Skin of body (tissue), 2 donors: ENCODE results near the gene ADD1. TPM values are rescaled to one million over a fixed set of nuclear protein-coding genes. Genes with fewer than 3 reads are reported as not detected.
"Not testable (repeated sequence)": the region's sequence is repeated elsewhere in the genome, so short reads cannot be mapped to it uniquely, and the experiment has no call there.

Source experiments
- DNase-seq: peaks from one replicate; lab custom pipeline; 2025; lab: John Stamatoyannopoulos, UW
- total RNA-seq: library from RNA; depleted of rRNA; stranded (reverse); fragments of >200 nt; gene quantifications from one replicate; pipeline ENCODE4 v1.2.3, GENCODE V29; 2014

The ADD1 gene
- total RNA-seq, 1 donor from 2014 or later: 159 TPM

- DNase-seq: no peak
These were observed 101.2 kb downstream of the ADD1 start for GRCh38 chr4:2944586-2945526.

GRCh38 chr4:2945619-2946604 is 102.3 kb downstream of the ADD1 start:
- not testable (repeated sequence) for DNase-seq

GRCh38 chr4:2946812-2947600 is 103.4 kb downstream of the ADD1 start:
- no peak for DNase-seq

- no peak for DNase-seq
These were observed 104.3 kb downstream of the ADD1 start for GRCh38 chr4:2947926-2948325.

GRCh38 chr4:2948895-2949781 is 105.5 kb downstream of the ADD1 start:
- DNase-seq: no peak

GRCh38 chr4:2949782-2950125 is 106.1 kb downstream of the ADD1 start:
- DNase-seq: no peak

GRCh38 chr4:2950221-2950989 is 106.8 kb downstream of the ADD1 start:
- no peak for DNase-seq

- no peak for DNase-seq
These were observed 109.9 kb downstream of the ADD1 start for GRCh38 chr4:2953496-2953895.

- no peak for DNase-seq
These were observed 110.9 kb downstream of the ADD1 start for GRCh38 chr4:2954358-2955185.

GRCh38 chr4:2955186-2956044 is 111.8 kb downstream of the ADD1 start:
- not testable (repeated sequence) for DNase-seq

- DNase-seq: no peak
These were observed 114.8 kb downstream of the ADD1 start for GRCh38 chr4:2958446-2958845.

- not testable (repeated sequence) for DNase-seq
These were observed 116.8 kb downstream of the ADD1 start for GRCh38 chr4:2960450-2960849.

- no peak for DNase-seq
These were observed 117.8 kb downstream of the ADD1 start for GRCh38 chr4:2961421-2961810.

- DNase-seq: no peak
These were observed 118.3 kb downstream of the ADD1 start for GRCh38 chr4:2961811-2962441.

- DNase-seq: peak; percentile 30
These were observed 119.0 kb downstream of the ADD1 start for GRCh38 chr4:2962614-2963174.

GRCh38 chr4:2963175-2963965 is 119.7 kb downstream of the ADD1 start, which contains the start of the genes GRK4 and NOP14:
TSS of gene GRK4 (plus strand) at chr4:2963571. CDS start at chr4:2964071, 500 bp downstream.
TSS of gene NOP14 (minus strand) at chr4:2963406. CDS start at chr4:2963319, 87 bp downstream.
- peak; percentile 98 for DNase-seq
